Measurements from ENCODE around the gene AMFR. TPM values are rescaled to one million over a fixed set of nuclear protein-coding genes. Genes with fewer than 3 reads are reported as not detected.

The AMFR gene
- total RNA-seq (2022; extraction: Qiagen RNA extraction): 60.1 to 73.6 TPM (median 67.2 TPM) in 5 replicates

DNA sequence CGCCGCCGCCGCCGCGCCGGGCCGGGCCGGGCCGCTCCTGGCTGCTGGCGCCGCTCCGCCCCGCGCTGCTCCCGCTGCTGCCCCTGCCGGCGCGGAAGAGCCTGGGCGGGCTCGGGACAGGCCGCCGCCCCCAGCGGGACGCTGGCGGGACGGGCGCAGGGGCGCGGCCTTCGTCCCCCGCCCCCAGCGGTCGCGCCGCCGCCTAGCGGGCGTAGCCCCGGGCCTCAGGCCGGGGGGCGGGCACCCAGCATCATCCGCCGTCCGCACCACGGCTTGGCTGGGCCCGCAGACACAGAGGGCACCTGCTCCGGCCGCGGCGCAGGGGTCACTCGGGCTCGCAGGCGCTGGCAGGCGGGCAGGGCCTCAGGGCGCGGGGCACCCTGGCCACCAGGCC lies at the start of gene AMFR:
Gene AMFR, minus strand, starts transcription at position 107 of the 394 bp plus-strand sequence. CDS start 218 bp downstream, outside the sequence.

DNA sequence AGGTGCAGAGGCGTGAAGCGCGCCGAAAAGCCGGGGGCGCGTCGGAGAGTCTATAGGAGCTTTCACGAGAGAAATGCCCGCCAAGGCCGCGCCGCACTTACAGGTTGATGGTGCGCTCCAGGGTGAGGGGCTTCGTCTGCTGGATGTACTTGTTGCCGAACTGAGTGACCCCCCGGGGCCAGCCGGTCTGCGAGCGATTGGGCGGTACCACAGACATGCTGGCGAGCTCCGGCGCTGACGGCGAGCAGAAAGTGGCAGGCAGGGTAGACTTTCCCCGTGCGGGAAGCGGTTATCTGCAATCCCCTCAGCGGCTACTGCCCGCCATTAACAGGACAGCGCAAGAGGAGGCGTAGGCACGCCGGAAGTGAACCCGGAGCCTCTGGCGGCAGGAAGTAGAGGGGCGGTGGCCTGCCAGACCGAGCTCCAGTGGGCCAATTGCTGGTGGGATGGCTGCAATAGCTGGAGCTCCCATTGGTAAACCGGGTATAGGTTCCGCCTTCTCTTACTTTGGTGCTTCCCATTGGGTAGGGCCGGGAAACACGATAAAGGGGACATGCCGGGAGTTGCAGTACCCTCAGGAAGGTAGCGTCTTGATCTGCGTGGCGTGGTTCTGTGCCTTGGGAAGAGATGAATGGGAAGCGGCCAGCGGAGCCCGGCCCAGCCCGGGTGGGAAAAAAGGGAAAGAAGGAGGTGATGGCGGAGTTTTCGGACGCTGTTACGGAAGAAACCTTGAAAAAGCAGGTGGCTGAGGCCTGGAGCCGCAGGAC lies 25.8 kb upstream of the AMFR start, which contains the start of the genes NUDT21 and OGFOD1:
Gene NUDT21, minus strand, starts transcription at position 347 of the 767 bp plus-strand sequence. Its CDS starts 130 bp downstream, at position 217.
Gene OGFOD1, plus strand, starts transcription at position 569 of the 767 bp plus-strand sequence. Its CDS starts 59 bp downstream, at position 628.

Other genes starting within 250 kb of the AMFR start
- gene GNAO1, start 234.1 kb downstream of the AMFR start, total RNA-seq (2022; extraction: Qiagen RNA extraction): 0.40 to 0.88 TPM (median 0.63 TPM) in 5 replicates
- 99.1 to 127 TPM (median 121 TPM) in 5 replicates for gene NUDT21, start 25.8 kb upstream of the AMFR start, total RNA-seq (2022; extraction: Qiagen RNA extraction)
- 66.1 to 90.4 TPM (median 77.6 TPM) in 5 replicates for gene OGFOD1, start 26.0 kb upstream of the AMFR start, total RNA-seq (2022; extraction: Qiagen RNA extraction)
- 16.4 to 24.9 TPM (median 21.6 TPM) in 5 replicates for gene BBS2, start 94.5 kb upstream of the AMFR start, total RNA-seq (2022; extraction: Qiagen RNA extraction)
- gene MT4, start 139.5 kb upstream of the AMFR start, total RNA-seq (2022; extraction: Qiagen RNA extraction): not detected in 5 replicates
- gene MT3, start 164.0 kb upstream of the AMFR start, total RNA-seq (2022; extraction: Qiagen RNA extraction): 0.29 to 0.64 TPM (median 0.48 TPM) in 3 of 5 replicates, not detected in the others
- gene MT2A, start 183.0 kb upstream of the AMFR start, total RNA-seq (2022; extraction: Qiagen RNA extraction): 1,681 to 2,830 TPM (median 2,314 TPM) in 5 replicates
- not detected in 5 replicates for gene MT1E, start 200.2 kb upstream of the AMFR start, total RNA-seq (2022; extraction: Qiagen RNA extraction)
- not detected in 5 replicates for gene MT1M, start 207.1 kb upstream of the AMFR start, total RNA-seq (2022; extraction: Qiagen RNA extraction)
- 20.9 to 34.1 TPM (median 28.8 TPM) in 5 replicates for gene MT1A, start 213.1 kb upstream of the AMFR start, total RNA-seq (2022; extraction: Qiagen RNA extraction)
- gene MT1B, start 226.3 kb upstream of the AMFR start, total RNA-seq (2022; extraction: Qiagen RNA extraction): 0.54 to 0.70 TPM (median 0.61 TPM) in 3 of 5 replicates, not detected in the others
- gene MT1F, start 232.4 kb upstream of the AMFR start, total RNA-seq (2022; extraction: Qiagen RNA extraction): 17.4 to 29.3 TPM (median 19.9 TPM) in 5 replicates
- not detected in 5 replicates for gene MT1G, start 242.5 kb upstream of the AMFR start, total RNA-seq (2022; extraction: Qiagen RNA extraction)
- not detected in 5 replicates for gene MT1H, start 244.3 kb upstream of the AMFR start, total RNA-seq (2022; extraction: Qiagen RNA extraction)